Loucy (cell line): Measurements from ENCODE around the gene UBTD2.

ENCODE experiments used
- H2AFZ ChIP-seq: fragments of 200-600 bp; sonication (generic); 2 replicates; pipeline ENCODE4 v1.6.0; 2016; ENCODE audit warnings: antibody characterized with exemption, mild to moderate bottlenecking, low read length, moderate library complexity
- H3F3A ChIP-seq: fragments of 200-600 bp; 2 replicates; pipeline ENCODE4 v1.6.0; 2016; ENCODE audit warnings: antibody characterized with exemption, low read depth, mild to moderate bottlenecking
- H3K27me3 ChIP-seq: fragments of 200-600 bp; sonication (generic); 2 replicates; pipeline ENCODE4 v1.6.1; 2014; ENCODE audit warnings: low read length, mild to moderate bottlenecking; ENCODE audit not compliant: insufficient read depth, poor library complexity, severe bottlenecking
- H3K36me3 ChIP-seq: fragments of 200-600 bp; sonication (generic); 2 replicates; pipeline ENCODE4 v1.6.1; 2016; ENCODE audit warnings: low read length; ENCODE audit not compliant: insufficient read depth
- H3K4me1 ChIP-seq: fragments of 200-600 bp; sonication (generic); 2 replicates; pipeline ENCODE4 v1.5.1; 2014; ENCODE audit warnings: low read length, mild to moderate bottlenecking; ENCODE audit not compliant: insufficient read depth, poor library complexity, severe bottlenecking
- H3K4me2 ChIP-seq: fragments of 200-600 bp; sonication (generic); 2 replicates; pipeline ENCODE4 v1.6.0; 2014; ENCODE audit warnings: antibody characterized with exemption, low read length, low read depth, mild to moderate bottlenecking; ENCODE audit not compliant: poor library complexity, severe bottlenecking
- H3K4me3 ChIP-seq: fragments of 200-600 bp; sonication (generic); 2 replicates; pipeline ENCODE4 v1.5.1; 2014; ENCODE audit warnings: low read length, mild to moderate bottlenecking, mixed read lengths; ENCODE audit not compliant: poor library complexity, severe bottlenecking
- H3K79me2 ChIP-seq: fragments of 200-600 bp; sonication (generic); 2 replicates; pipeline ENCODE4 v1.6.1; 2014; ENCODE audit warnings: low read length; ENCODE audit not compliant: insufficient read depth
- H3K9ac ChIP-seq: fragments of 200-600 bp; sonication (generic); 2 replicates; pipeline ENCODE4 v1.6.0; 2014; ENCODE audit warnings: mild to moderate bottlenecking, low read depth, low read length, moderate library complexity; ENCODE audit not compliant: poor library complexity, severe bottlenecking
- H3K9me2 ChIP-seq: fragments of 200-600 bp; sonication (generic); replicated peaks from 2 replicates; pipeline ENCODE4 v1.6.1; 2016; ENCODE audit warnings: low read depth, low read length, mixed read lengths
- H3K9me3 ChIP-seq: fragments of 200-600 bp; sonication (generic); 2 replicates; pipeline ENCODE4 v1.6.1; 2014; ENCODE audit warnings: mild to moderate bottlenecking, antibody characterized with exemption, low read length, low read depth; ENCODE audit not compliant: insufficient read depth
- H4K20me1 ChIP-seq: fragments of 200-600 bp; sonication (generic); 2 replicates; pipeline ENCODE4 v1.6.0; 2014; ENCODE audit warnings: antibody characterized with exemption, low read length, mild to moderate bottlenecking; ENCODE audit not compliant: insufficient read depth, poor library complexity, severe bottlenecking
- EZH2phosphoT487 ChIP-seq: fragments of 200-600 bp; IDR thresholded peaks from 2 replicates; pipeline ENCODE4 v1.6.1; 2018; ENCODE audit warnings: antibody characterized with exemption, mild to moderate bottlenecking, moderate library complexity, borderline replicate concordance
- TF ChIP-seq, protein P1 (sequence below): fragments of 200-600 bp; sonication (generic); conservative IDR thresholded peaks from 2 replicates; pipeline ENCODE4 v1.5.1; 2014; ENCODE audit warnings: mild to moderate bottlenecking, antibody characterized with exemption, low read length

Gene UBTD2

GRCh38 chr5:172299916-172300439 lies 16.4 kb upstream of the UBTD2 start:
- no peak overlapping the region for H3K4me2 ChIP-seq

GRCh38 chr5:172294831-172295230 lies 11.3 kb upstream of the UBTD2 start:
- Histone ChIP-seq H3K9ac (no peak overlapping the region), H3K79me2 (no peaks in the 10 kb centered on the region), H3K36me3 (no peaks in the 10 kb centered on the region), H3K4me3 (no peak overlapping the region), H4K20me1 (no peaks in the 10 kb centered on the region), H3K27me3 (no peaks in the 10 kb centered on the region), H3K4me2 (no peak overlapping the region), H3K9me3 (no peaks in the 10 kb centered on the region), H3K9me2 (no peaks in the 10 kb centered on the region), H3F3A (no peaks in the 10 kb centered on the region), H3K4me1 (no peaks in the 10 kb centered on the region), H2AFZ (no peak overlapping the region)
- no peak for TF ChIP-seq EZH2phosphoT487
- TF ChIP-seq, protein P1, sequence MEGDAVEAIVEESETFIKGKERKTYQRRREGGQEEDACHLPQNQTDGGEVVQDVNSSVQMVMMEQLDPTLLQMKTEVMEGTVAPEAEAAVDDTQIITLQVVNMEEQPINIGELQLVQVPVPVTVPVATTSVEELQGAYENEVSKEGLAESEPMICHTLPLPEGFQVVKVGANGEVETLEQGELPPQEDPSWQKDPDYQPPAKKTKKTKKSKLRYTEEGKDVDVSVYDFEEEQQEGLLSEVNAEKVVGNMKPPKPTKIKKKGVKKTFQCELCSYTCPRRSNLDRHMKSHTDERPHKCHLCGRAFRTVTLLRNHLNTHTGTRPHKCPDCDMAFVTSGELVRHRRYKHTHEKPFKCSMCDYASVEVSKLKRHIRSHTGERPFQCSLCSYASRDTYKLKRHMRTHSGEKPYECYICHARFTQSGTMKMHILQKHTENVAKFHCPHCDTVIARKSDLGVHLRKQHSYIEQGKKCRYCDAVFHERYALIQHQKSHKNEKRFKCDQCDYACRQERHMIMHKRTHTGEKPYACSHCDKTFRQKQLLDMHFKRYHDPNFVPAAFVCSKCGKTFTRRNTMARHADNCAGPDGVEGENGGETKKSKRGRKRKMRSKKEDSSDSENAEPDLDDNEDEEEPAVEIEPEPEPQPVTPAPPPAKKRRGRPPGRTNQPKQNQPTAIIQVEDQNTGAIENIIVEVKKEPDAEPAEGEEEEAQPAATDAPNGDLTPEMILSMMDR, result no peak

More at GRCh38 chr5:172299916-172300439, 16.4 kb upstream of the UBTD2 start:
- Histone ChIP-seq H3K27me3 (no peaks in the 10 kb centered on the region), H3F3A (no peaks in the 10 kb centered on the region), H3K4me1 (no peaks in the 10 kb centered on the region), H3K4me3 (no peak overlapping the region), H3K9me3 (no peaks in the 10 kb centered on the region), H3K9ac (no peak overlapping the region), H4K20me1 (no peaks in the 10 kb centered on the region), H3K9me2 (no peaks in the 10 kb centered on the region), H3K36me3 (no peaks in the 10 kb centered on the region), H3K79me2 (no peaks in the 10 kb centered on the region), H2AFZ (no peak overlapping the region)
- TF ChIP-seq EZH2phosphoT487, result no peak
- TF ChIP-seq, protein P1, result no peak

GRCh38 chr5:172293745-172294342 lies 10.3 kb upstream of the UBTD2 start:
- Histone ChIP-seq H3K36me3 (no peaks in the 10 kb centered on the region), H3K79me2 (no peaks in the 10 kb centered on the region), H3K4me3 (no peak overlapping the region), H3K27me3 (no peaks in the 10 kb centered on the region), H2AFZ (no peak overlapping the region), H3K4me1 (no peaks in the 10 kb centered on the region), H3K9ac (no peak overlapping the region), H3K9me3 (no peaks in the 10 kb centered on the region), H3F3A (no peaks in the 10 kb centered on the region), H3K9me2 (no peaks in the 10 kb centered on the region), H4K20me1 (no peaks in the 10 kb centered on the region), H3K4me2 (no peak overlapping the region)
- TF ChIP-seq, protein P1, result no peak
- no peak for TF ChIP-seq EZH2phosphoT487
